HG03045 (cell line): ENCODE measurements around the gene POGZ.
A peak's percentile ranks its signal among the peaks of the same experiment; 100 is the strongest.

Source experiments
- ATAC-seq: cut with Tn5 transposase; IDR thresholded peaks from one replicate; pipeline ENCODE4 v1.9.1; 2021; ENCODE audit warnings: mild to moderate bottlenecking, moderate library complexity; ENCODE audit not compliant: unreplicated experiment

The POGZ gene, protein sequence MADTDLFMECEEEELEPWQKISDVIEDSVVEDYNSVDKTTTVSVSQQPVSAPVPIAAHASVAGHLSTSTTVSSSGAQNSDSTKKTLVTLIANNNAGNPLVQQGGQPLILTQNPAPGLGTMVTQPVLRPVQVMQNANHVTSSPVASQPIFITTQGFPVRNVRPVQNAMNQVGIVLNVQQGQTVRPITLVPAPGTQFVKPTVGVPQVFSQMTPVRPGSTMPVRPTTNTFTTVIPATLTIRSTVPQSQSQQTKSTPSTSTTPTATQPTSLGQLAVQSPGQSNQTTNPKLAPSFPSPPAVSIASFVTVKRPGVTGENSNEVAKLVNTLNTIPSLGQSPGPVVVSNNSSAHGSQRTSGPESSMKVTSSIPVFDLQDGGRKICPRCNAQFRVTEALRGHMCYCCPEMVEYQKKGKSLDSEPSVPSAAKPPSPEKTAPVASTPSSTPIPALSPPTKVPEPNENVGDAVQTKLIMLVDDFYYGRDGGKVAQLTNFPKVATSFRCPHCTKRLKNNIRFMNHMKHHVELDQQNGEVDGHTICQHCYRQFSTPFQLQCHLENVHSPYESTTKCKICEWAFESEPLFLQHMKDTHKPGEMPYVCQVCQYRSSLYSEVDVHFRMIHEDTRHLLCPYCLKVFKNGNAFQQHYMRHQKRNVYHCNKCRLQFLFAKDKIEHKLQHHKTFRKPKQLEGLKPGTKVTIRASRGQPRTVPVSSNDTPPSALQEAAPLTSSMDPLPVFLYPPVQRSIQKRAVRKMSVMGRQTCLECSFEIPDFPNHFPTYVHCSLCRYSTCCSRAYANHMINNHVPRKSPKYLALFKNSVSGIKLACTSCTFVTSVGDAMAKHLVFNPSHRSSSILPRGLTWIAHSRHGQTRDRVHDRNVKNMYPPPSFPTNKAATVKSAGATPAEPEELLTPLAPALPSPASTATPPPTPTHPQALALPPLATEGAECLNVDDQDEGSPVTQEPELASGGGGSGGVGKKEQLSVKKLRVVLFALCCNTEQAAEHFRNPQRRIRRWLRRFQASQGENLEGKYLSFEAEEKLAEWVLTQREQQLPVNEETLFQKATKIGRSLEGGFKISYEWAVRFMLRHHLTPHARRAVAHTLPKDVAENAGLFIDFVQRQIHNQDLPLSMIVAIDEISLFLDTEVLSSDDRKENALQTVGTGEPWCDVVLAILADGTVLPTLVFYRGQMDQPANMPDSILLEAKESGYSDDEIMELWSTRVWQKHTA (N-terminal part only)

DNA sequence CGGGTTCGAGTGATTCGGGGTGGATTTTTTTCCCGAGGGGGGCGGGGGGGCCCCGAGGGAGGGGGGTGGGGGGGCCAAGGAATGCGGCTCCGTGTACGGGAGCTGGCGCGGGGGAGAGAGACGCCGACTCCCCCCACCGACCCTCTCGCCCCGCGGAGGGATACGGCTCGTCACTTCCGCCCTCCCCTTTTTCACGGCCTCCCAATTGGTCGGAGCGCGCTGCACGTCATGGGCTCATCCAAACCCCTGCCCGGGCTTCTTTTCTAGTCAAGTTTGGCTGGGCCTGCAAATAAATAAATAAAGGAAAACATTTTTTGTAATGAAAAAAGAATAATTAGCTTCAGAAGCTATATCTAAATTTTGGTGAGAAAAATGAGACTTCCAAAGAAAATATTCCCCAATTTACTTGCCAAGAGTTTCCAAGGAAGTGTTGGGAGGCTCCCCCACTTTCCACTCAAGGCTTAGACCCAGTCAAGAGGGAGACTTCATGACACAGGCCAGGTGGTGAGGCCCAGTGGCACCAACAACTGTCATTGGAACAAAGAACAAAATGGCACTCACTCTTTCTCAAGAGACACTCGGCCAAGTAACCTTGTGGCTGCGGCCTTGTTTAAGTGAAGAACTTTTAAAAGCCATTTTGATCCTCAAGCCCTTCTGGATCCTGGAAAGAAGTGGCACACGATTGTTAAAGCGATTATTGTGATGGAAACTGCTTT, at the start of gene POGZ:
Gene POGZ (minus strand): TSS at position 164 of the 716 bp plus-strand sequence. CDS start 17,290 bp downstream, outside the sequence.
- peak; percentile 79 for ATAC-seq

DNA sequence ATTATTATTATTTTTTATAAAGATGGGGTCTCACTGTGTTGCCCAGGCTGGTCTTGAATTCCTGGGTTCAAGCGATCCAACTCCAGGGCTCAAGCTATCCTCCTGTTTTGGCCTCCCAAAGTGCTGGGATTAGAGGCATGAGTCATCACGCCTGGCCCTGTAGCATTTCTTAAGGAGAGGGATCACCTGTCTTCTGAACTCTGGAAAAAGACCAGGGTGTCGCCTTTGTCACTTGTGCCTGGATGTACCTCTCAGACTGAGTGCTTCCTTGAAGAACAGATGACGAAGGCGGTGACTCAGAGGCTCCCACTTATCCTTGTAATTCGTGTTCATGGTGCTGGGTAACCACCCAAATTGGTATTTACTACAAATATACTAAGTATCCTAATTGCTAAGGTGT, 49.5 kb upstream of the POGZ start:
- ATAC-seq, result no peak

DNA sequence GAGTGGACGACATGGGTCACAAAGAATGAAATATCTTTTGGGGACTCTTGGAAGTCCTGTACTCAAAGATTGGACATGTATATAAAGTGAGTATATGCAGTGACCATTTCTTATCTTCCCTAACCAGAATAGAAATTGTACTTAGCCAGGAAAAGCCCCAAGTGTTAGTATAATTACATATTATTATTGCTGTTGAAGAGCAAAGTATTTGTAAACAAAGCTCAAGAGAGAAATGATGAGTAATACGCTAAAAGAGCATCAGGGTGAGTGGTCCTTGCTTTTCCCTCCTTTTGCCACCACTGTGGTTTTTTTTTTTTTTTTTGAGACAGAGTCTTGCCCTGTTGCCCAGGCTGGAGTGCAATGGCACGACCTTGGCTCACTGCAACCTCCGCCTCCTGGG, 45.5 kb upstream of the POGZ start:
- no peak for ATAC-seq

DNA sequence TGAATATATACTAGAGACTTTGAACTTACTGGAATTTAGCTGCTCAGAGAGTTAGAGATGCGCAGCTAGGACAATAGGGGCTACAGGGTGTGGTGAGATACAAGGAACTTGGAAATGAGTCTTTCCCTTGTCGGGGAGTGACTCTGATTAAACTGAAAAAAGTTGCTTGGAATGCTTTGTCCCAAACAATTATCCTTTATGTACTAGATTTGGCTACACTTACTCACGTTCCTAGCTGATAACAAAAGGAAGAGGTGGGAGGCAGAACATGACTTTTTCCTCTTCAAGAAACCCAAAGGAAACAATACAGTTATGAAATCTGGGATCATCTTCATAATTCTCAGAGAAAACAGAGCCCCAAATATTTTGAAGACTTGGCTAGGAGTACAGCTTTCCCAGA, 45.0 kb upstream of the POGZ start:
- no peak for ATAC-seq

DNA sequence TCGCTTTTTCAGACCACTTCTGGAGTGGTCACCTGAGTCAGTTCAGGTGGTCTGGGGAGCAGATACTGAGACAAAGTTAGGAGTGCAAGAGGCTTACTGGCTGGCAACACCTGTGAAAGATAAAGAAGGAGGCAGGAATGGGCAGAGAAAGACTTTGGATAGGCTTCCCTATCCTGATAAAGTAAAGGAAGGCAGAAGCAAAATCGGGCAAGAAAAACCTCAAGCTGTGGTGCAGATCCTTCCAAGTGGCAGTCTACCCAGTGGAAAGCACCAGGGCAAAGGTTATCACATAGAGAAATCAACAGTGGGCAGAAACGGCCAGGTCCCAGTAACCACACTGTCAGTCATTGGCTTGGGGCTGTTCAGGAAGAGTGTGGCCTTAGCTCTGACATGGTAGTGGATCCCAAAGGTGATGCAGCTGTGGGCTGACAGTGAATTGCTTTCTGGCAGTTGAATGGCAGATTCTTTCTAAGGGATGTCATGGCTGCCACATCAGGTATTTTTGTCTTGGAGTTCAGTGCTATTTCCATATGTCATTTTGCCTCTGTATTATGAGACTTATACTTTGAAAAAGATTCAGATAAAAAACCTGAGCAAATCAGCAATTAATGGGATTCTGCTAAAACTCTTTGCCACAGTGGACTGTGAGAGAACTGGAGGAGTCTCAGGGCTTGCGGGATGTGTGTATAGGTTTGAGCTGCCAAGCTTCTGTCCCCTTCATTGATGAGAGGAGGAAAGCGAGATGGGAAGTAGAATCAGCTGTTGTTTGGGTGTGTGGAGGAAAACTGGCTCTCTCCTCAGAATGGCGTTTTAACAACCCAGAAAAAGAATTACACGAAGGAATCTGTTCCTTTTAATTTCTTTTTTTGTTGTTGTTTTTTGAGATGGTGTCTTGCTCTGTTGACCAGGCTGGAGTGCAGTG, 43.8 kb upstream of the POGZ start:
- no peak for ATAC-seq

DNA sequence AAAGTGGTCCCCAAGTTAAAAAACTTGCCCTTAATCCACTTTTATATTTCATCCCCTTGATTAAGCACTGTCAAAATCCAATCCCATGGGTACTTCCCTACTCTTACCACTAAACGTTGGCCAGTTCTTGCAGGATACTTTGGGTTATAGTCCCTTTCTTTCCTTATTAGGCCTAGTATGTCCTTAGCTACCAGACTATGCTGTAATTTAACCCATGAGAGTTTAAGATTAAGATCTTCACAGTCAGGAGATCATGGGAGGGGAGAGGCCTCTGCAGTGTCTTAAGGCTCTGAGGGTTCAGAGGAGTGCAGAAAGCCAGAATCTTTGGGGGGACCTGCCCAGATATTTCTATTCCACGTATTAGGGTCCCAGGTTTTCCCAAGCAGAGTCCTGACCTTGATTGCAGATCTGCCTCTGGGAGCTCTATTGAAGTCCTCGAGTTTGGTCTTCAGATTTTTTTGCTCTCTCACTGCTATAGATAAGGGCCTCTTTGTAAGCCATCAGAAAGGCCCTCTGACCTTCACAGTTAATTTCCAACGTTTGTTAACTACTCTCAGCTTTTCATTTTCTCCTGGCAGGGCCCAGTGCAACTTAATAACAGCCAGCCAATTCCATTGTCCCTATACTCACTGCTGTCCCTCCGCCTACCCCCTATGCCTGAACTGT, 42.9 kb upstream of the POGZ start:
- ATAC-seq, result no peak

DNA sequence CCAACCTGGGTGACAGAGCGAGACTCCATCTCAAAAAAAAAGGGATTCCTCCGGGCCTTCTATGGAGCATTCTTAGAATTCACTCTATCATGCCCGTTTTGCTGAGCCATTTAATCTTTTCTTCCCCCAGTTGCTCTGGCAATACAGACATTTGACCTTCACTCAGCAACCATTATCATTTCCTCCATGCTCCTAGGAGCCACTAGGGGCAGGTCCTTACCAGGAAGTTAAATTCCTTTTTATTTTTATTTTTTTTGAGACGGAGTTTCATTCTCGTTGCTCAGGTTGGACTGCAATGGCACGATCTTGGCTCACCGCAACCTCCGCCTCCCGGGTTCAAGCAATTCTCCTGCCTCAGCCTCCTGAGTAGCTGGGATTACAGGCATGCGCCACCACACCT, 42.2 kb upstream of the POGZ start:
- no peak for ATAC-seq

DNA sequence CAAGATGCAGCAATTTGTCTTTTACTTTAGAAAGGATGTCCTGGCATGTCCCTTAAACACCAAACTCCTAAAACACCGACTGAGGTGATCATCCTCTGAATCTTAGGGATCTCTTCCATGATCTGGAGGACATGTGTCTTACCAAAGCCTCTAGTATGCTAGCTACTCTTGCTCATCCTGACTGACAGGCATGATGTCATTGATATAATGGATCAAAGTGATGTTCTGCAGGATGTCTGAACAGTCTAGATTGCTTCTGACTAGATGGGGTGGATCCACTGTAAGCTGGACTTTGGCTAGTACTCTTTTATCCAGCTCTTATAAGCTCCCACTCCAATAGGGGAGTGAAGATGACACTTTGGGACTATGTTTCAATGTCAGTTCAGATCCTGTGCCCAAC, 40.6 kb upstream of the POGZ start:
- no peak for ATAC-seq

DNA sequence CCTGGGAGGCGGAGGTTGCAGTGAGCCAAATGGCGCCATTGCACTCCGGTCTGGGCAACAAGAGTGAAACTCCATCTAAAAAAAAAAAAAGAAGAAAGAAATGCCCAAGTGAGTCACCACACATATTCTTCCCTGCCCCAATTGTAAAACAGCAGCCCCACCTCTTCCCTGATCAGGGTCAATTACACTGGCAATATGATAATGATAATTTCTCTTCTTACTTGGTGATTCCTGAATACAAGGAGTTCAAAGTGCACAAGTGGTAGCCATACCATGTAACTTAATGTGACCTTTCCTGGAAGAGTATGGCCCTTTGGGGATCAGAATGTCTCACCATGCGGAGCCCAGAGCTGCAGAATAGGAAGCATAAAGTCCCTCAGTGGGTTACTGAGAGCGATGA, 40.1 kb upstream of the POGZ start:
- ATAC-seq, result no peak

DNA sequence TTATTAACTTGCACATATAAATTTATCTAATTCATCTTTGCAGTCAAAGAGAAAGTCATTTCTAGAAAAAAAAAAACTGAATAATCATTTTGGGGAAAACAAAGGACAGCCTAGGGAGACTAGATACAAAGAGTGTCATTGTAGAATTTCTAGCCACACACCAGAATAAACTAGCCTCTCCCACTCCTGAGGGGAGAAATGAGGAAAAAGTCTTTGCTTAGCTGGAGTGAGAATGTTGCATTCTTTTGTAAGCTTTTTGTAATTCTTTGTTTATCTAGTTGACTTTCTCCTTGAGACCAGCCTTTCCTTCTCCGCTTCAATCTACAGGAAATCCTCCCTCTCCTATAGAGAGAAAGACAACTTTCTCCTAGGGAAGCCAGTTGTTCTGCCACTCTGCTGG, 36.0 kb upstream of the POGZ start:
- ATAC-seq, result no peak

DNA sequence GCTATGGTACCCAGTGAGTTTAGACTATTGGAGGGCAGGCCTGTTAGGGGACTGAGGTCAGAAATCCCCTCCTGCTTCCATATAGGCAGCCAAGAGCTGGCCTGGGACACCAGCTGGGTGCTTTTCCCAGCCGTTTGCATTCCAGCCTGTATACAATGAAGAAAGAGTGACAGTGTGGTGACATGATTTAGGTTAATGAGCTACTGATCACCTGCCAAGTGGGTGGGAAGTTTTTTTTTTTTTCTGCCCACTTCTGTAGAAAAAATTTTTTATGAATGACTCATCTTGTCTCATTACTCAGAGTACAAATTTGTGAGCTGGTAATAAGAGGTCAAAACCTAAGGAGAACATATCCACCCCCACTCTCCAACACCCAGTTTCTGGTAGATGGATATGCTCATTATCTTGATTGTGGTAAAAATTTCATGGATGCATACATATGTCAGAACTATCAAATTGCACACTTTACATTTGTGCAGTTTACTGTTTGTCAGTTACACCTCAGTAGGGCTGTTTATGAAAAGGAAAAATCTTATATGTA, 35.5 kb upstream of the POGZ start:
- ATAC-seq, result no peak

DNA sequence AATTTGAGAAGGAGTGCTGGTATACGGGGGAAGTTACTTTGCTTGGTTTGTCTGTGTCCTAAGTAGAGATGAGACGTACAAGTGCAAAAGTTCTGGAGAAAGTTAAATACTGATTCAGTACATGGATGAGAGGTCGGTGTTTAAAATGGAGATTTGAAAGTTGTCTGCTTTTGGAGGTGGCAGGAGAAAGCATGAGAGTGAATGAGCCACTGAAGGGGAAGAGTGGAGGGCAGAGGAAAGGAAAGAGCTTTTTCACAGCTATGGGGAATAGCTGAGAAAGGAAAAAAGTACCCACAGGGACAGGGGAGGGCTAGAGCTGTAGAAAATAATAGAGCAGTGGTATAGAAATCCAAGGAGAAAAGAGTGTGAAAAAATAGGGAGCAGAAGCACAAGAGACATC, 33.7 kb upstream of the POGZ start:
- no peak for ATAC-seq

DNA sequence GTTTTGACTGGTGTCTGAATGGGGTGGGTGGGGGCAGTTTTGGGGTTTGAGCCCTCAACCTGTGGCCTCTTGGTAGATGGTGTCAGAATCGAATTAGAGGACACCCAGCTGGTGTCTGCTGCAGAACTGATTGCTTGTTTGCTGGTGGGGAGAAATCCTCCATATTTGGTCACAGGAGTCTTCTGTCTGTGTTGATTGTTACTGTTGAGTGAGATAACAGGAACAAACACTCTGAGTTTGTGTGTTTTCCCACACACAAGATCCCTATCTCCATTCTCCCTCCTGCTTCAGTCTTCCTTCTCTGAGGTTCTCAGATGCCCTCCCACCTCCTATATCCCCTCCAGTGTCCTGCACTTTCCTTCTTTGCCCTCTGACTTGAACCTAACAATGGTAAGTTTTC, 32.8 kb upstream of the POGZ start:
- no peak for ATAC-seq

DNA sequence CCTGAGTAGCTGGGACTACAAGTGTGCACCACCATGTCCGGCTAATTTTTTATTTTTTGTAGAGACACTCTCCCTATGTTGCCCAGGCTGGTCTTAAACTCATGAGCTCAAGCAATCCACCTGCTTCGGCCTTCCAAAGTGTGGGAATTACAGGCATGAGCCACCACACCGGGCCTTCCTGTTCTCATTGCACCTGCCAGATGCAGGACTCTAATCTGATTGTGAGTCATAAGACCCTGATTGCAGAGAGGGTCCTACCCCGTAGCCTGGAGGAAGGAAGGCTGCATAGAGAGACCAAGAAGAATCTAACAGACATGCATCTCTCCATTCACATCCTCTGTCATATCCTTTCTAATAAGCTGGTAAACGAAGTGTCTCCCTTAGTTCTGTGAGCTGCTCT, 32.3 kb upstream of the POGZ start:
- no peak for ATAC-seq

DNA sequence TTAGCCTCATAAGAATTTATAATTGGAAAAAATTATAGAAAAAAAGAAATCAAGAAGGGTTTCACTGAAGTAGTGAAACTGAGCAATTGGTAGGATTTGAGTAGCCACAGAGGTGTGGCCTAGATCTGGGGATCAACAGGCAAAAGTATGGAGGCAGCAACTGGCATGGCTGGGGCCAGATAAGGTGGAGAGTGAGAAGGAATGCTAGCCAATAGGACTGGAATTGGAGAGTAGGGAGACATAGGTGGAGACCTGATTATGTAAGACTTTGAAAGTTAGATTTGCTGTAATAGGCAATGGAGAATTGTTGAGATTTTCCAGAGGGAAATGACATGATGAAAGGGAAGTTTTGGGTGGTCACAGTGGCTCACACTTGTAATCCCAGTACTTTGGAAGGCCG, 27.3 kb upstream of the POGZ start:
- ATAC-seq, result no peak

DNA sequence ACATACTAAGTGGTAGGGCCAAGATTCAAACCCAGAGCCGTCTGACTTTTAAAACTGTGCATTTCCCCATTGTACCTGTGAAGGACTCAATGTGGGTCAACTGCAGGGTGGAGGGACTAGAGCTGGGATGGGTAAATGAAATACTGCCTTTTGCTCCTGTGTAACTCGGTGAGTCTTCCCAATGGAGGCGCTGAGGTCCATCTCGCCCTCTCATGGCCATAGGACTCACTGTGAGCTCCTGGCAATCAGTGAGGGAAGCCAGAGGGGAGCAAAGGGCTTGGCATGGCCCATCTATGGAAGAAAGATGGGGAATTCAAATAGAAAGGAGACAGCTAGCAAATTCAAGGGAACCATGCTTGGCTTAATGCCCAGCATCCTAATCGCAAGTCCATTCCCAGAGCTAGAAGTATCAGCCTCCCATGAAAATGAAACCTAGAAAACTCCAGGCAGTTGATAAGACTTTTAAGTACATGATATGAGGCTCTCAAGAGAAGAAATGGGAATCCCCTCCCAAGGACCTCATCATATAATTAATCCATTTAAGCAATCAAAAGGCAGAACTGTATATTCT, 26.5 kb upstream of the POGZ start:
- no peak for ATAC-seq

DNA sequence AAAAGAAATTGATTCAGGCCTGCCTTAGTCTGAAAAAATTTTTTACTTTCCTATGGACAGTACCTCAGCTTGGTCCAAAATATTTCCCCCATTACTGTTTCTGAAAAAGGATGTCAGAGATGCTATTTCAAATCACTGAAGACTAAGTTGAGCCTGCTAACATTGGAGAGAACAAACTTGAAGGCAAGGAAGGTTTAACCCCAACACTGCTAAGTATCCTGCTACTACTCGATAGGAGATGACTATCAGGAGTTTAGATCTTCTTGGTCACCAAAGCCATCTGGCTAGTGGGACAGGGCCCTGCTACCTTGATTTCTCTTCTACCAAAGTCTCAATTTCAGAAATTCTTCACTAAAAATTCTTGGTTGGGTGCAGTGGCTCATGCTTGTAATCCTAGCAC, 22.7 kb upstream of the POGZ start:
- ATAC-seq, result no peak

DNA sequence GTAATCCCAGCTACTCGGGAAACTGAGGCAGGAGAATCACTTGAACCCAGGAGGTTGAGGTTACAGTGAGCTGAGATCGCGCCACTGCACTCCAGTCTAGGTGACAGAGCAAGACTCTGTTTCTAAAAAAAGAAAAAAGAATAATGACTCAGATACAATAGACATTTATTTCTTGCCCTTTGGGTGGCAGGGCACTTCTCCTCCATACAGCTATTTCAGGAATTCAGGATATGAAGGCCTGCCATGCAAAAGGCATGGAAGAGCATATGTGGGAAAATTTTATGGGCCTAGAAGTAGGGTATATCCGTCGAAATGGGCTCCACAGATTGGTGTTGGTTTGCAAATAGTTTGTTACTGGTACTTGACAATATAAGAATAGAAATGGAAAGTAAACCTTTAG, 20.2 kb upstream of the POGZ start:
- no peak for ATAC-seq

DNA sequence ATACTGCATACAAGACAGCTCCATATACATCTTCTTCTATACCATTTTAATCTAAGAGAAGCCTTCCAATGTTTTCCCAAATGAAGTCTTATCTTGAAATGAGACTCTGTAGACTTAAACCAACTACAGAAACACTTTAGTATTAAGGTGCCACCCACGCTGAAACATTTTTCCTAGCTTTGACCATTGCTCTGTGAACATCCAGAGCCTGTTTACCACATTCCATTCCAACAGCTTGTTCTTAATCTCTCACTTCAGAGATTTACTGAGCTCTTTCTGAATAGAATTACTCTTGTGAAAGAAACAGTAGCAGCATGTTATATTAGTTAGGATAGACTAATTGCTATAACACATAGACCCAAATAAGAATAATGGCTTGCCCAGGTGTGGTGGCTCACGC, 19.6 kb upstream of the POGZ start:
- no peak for ATAC-seq
